ENCODE data around the gene KCNQ2.

The KCNQ2 gene

DNA sequence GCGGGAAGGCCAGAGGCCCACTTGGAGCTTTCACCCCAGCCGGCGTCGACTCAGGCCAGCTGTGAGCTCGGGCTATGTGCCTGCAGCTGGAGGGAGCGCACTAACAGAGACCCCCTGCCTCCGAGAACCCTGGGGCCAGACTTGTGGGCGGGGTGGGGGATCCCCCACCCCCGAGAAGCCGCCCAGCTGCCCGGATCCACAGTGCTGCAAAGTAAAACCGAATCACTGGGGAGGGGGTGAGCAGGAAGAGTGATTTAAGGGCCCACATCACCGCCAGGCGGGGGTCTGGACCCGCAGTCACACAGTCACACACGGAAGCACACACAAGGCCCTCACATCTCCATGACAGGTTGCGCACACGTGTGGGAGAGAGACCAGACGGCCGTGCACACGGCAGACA lies 48.7 kb downstream of the KCNQ2 start:
- Histone ChIP-seq H3K27ac (ENCODE audit: low read length) (no peak overlapping the region), H3K9me3 (ENCODE audit: control insufficient read depth, low read depth, low read length) (no peaks in the 10 kb centered on the region), H3K4me1 (ENCODE audit: control insufficient read depth, low read depth, low read length) (no peaks in the 10 kb centered on the region), H3K27me3 (ENCODE audit: control insufficient read depth, insufficient read depth, low read length) (no peaks in the 10 kb centered on the region), H3K36me3 (ENCODE audit: control insufficient read depth, low read depth, low read length) (no peaks in the 10 kb centered on the region), H3K9ac (ENCODE audit: low read length) (no peak overlapping the region), H3K4me3 (ENCODE audit: low read length) (no peak overlapping the region)

DNA sequence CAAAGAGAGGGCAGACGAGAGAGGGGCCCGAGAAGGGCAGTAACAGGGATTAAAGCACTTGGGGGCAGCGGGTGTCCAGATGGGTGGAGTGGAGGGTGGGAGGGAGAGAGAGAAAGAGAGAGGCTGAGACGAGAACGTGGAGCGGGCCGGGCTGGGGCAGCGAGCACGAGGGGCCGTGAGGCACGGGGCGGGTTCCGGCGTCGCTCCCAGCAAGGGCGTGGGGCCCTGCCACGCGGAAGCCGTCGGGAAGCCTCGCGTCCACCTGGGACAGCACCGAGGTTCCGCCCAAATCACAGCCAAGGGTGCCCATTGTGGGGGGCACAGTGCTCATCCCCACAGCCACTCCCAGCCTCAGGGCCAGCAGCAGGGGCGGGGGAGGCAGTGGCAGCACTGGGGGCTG lies 49.8 kb downstream of the KCNQ2 start:
- H3K4me3 ChIP-seq (ENCODE audit: low read length): no peak overlapping the region
- no peaks in the 10 kb centered on the region for H3K36me3 ChIP-seq (ENCODE audit: control insufficient read depth, low read depth, low read length)
- no peak overlapping the region for H3K9ac ChIP-seq (ENCODE audit: low read length)
- no peaks in the 10 kb centered on the region for H3K27me3 ChIP-seq (ENCODE audit: control insufficient read depth, insufficient read depth, low read length)
- no peak overlapping the region for H3K27ac ChIP-seq (ENCODE audit: low read length)
- no peaks in the 10 kb centered on the region for H3K9me3 ChIP-seq (ENCODE audit: control insufficient read depth, low read depth, low read length)
- H3K4me1 ChIP-seq (ENCODE audit: control insufficient read depth, low read depth, low read length): no peaks in the 10 kb centered on the region

DNA sequence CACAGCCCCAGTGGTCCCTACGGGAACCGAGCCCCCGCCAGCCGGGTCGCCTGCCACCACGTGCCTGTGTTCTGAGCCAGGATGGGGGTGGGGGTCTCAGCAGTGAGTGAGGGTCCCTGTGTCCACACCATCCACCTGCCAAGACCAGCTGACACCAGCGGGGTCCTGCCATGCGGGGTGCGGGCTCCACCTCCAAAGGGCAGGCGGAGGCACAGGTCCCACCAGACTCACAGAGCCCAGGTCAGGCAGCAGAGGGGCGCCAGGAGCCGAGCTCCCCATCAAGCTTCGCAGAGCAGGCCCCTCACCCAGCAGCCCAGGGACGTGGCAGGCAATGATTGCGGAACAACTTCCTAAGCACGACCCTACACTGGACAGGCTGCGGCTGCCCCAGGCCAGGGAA lies 50.5 kb downstream of the KCNQ2 start:
- H3K4me3 ChIP-seq (ENCODE audit: low read length): no peak overlapping the region
- H3K27ac ChIP-seq (ENCODE audit: low read length): no peak overlapping the region
- H3K9me3 ChIP-seq (ENCODE audit: control insufficient read depth, low read depth, low read length): no peaks in the 10 kb centered on the region
- no peaks in the 10 kb centered on the region for H3K36me3 ChIP-seq (ENCODE audit: control insufficient read depth, low read depth, low read length)
- no peaks in the 10 kb centered on the region for H3K4me1 ChIP-seq (ENCODE audit: control insufficient read depth, low read depth, low read length)
- no peak overlapping the region for H3K9ac ChIP-seq (ENCODE audit: low read length)
- H3K27me3 ChIP-seq (ENCODE audit: control insufficient read depth, insufficient read depth, low read length): no peaks in the 10 kb centered on the region

DNA sequence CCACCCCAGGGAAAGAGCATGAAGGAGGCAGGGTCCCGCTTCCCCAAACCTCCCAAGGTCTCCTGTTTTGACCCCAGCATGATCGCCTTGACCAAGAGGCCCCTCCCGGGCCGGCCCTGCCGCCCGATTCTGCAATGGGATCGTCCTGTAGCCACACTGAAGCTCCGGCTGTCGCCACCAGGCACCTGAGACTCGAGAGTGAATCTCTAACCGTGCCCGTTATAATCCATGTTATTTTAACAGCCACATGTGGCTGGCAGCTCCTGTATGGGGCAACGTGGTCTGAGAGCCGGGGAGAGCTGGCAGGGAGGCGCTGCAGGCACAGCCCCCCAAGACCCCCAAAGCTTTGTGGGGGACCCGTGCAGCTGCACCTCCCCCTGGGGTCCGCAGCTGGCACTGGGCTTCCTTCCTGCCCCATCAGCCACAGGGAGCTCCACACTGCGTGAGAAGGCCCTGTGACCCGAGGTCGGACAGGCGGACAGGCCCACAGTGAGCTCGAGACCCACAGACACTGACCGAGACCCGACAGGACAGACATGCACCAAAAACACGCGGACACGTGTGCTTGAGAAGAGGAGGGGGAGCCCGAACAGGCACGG lies 51.3 kb downstream of the KCNQ2 start:
- Histone ChIP-seq H3K27ac (ENCODE audit: low read length) (no peak overlapping the region), H3K4me3 (ENCODE audit: low read length) (no peak overlapping the region), H3K4me1 (ENCODE audit: control insufficient read depth, low read depth, low read length) (no peaks in the 10 kb centered on the region), H3K9me3 (ENCODE audit: control insufficient read depth, low read depth, low read length) (no peaks in the 10 kb centered on the region), H3K36me3 (ENCODE audit: control insufficient read depth, low read depth, low read length) (no peaks in the 10 kb centered on the region), H3K27me3 (ENCODE audit: control insufficient read depth, insufficient read depth, low read length) (no peaks in the 10 kb centered on the region), H3K9ac (ENCODE audit: low read length) (no peak overlapping the region)

DNA sequence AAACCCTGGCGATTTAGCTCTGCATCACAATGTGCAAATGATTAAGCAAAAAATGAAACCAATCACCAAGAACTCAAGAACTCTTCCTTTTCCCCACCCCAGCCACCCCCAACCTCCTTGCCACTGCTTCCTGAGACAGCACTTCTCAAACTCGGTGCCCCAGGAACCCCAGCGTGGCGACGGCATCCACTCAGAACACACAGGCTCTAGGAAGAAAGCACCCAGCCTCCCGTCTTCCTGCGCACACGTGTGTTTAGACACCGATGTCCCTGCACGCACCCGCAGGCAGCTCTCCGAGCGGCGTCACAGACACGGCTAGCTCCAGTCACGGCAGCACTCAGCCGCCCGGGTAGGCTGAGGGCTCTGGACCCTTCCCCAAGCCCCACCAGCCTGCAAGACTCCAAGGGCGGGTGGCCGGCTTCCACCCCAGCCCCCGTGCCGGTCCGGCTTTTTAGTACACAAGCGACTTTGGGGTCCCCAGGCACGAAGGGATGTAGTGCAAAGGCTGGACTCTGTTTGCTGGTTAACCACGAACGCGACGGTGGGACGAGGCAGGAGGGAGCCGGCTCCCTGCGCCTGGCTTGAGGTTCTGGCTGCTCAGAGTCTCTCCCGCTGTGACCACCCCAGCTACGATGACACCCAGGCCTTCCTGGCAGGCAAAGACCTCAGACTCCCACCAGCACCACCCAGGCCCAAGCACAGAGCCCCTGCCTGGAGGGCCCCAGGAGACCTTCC lies 51.9 kb downstream of the KCNQ2 start:
- Histone ChIP-seq H3K27ac (ENCODE audit: low read length) (no peak overlapping the region), H3K4me3 (ENCODE audit: low read length) (no peak overlapping the region), H3K36me3 (ENCODE audit: control insufficient read depth, low read depth, low read length) (no peaks in the 10 kb centered on the region), H3K27me3 (ENCODE audit: control insufficient read depth, insufficient read depth, low read length) (no peaks in the 10 kb centered on the region), H3K9me3 (ENCODE audit: control insufficient read depth, low read depth, low read length) (no peaks in the 10 kb centered on the region), H3K4me1 (ENCODE audit: control insufficient read depth, low read depth, low read length) (no peaks in the 10 kb centered on the region), H3K9ac (ENCODE audit: low read length) (no peak overlapping the region)

DNA sequence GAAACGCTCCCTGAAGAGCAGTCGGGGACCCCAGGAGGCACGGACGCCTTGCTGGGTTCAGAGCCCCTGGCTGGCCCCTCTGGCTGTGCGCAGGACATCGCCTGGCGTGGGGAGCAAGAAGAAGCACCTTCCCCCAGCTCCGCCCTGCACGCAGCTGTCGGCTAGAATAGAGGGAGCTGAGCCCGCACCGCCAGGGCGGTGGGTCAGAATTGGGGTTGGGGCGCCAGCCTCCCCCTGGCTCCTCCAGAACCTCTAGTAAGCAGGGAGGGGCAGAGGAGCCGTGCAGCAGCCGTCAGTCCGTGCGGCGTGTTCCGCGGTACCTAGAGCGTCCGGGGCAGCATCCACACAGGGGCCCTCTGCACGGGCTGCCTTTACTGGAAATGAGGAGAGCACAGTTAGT lies 53.2 kb downstream of the KCNQ2 start:
- Histone ChIP-seq H3K27ac (ENCODE audit: low read length) (no peak overlapping the region), H3K9me3 (ENCODE audit: control insufficient read depth, low read depth, low read length) (no peaks in the 10 kb centered on the region), H3K4me3 (ENCODE audit: low read length) (no peak overlapping the region), H3K4me1 (ENCODE audit: control insufficient read depth, low read depth, low read length) (no peaks in the 10 kb centered on the region), H3K9ac (ENCODE audit: low read length) (no peak overlapping the region), H3K36me3 (ENCODE audit: control insufficient read depth, low read depth, low read length) (no peaks in the 10 kb centered on the region), H3K27me3 (ENCODE audit: control insufficient read depth, insufficient read depth, low read length) (no peaks in the 10 kb centered on the region)

DNA sequence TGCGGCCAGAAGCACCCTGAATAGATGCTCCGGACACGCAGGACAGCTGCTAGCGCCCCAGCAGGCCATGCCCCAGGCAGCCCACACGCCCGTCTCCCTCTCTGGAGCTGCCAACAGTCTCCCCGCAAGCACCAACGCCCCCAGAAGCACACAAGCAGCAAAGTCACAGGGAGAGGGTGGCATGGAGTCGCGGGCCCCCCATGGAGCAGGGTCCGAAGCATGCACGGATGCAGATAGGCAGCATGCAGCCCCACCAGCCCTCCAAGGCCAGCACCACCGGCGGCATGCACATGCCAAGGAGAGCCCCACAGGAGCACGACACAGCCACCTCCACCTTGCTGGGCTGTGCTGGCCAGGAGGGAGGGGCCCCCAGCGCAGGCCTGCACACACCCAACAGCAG lies 53.8 kb downstream of the KCNQ2 start:
- Histone ChIP-seq H3K36me3 (ENCODE audit: control insufficient read depth, low read depth, low read length) (no peaks in the 10 kb centered on the region), H3K27ac (ENCODE audit: low read length) (no peak overlapping the region), H3K27me3 (ENCODE audit: control insufficient read depth, insufficient read depth, low read length) (no peaks in the 10 kb centered on the region), H3K9ac (ENCODE audit: low read length) (no peak overlapping the region), H3K4me1 (ENCODE audit: control insufficient read depth, low read depth, low read length) (no peaks in the 10 kb centered on the region), H3K9me3 (ENCODE audit: control insufficient read depth, low read depth, low read length) (no peaks in the 10 kb centered on the region), H3K4me3 (ENCODE audit: low read length) (no peak overlapping the region)

DNA sequence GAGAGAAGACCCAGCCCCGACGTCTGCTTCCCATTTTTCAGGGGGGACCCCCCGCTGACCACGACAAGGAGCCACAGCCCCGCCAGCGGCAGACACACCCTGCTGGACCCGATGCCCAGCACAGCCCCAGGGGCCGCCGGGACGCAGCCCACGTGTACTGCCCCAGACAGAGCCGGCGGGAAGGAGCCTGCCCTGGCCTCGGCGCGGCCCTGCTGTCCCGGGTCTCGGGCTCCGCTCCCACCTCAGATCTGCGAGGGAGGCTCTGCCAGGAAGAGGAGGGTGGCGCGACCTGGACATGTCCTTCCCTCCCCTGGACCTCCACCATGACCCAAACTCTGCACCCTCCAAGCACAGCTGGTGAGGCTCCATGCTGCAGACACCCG lies 54.7 kb downstream of the KCNQ2 start:
- no peaks in the 10 kb centered on the region for H3K36me3 ChIP-seq (ENCODE audit: control insufficient read depth, low read depth, low read length)
- H3K4me1 ChIP-seq (ENCODE audit: control insufficient read depth, low read depth, low read length): no peaks in the 10 kb centered on the region
- H3K27me3 ChIP-seq (ENCODE audit: control insufficient read depth, insufficient read depth, low read length): no peaks in the 10 kb centered on the region
- no peak overlapping the region for H3K27ac ChIP-seq (ENCODE audit: low read length)
- no peak overlapping the region for H3K9ac ChIP-seq (ENCODE audit: low read length)
- no peak overlapping the region for H3K4me3 ChIP-seq (ENCODE audit: low read length)
- no peaks in the 10 kb centered on the region for H3K9me3 ChIP-seq (ENCODE audit: control insufficient read depth, low read depth, low read length)

DNA sequence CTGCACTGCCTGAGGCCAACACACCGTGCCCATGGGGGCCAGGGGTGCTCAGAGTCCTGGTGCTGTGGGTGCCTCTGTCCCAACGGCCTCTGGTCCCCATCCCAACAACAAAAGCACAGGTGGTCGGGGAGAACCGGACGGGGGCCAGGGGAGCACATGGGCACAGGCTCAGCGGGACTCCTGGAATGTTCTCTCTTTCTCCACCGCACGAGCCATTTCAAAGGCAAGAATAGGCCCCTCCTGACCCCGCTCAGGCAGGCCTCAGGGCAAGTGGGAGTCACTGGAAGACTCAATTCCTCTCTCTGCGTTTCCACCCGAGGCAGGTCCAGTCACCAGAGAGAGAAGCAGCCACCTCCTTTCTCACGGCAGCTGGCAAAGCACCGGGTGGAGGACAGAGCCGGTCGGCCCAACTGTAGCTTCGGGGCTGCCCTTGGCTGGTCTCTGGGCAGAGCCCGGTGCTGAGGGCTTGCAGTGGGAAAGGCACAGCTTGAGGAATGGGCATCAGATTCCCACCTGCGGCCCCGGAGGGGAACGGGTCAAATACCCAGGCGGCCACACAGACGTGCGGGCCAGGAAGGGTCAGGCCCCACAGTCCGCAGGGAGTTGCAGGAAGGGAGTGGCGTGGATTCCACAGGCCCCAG lies 55.2 kb downstream of the KCNQ2 start:
- Histone ChIP-seq H3K4me3 (ENCODE audit: low read length) (no peak overlapping the region), H3K9ac (ENCODE audit: low read length) (no peak overlapping the region), H3K4me1 (ENCODE audit: control insufficient read depth, low read depth, low read length) (no peaks in the 10 kb centered on the region), H3K27ac (ENCODE audit: low read length) (no peak overlapping the region), H3K27me3 (ENCODE audit: control insufficient read depth, insufficient read depth, low read length) (no peaks in the 10 kb centered on the region), H3K9me3 (ENCODE audit: control insufficient read depth, low read depth, low read length) (no peaks in the 10 kb centered on the region), H3K36me3 (ENCODE audit: control insufficient read depth, low read depth, low read length) (no peaks in the 10 kb centered on the region)

DNA sequence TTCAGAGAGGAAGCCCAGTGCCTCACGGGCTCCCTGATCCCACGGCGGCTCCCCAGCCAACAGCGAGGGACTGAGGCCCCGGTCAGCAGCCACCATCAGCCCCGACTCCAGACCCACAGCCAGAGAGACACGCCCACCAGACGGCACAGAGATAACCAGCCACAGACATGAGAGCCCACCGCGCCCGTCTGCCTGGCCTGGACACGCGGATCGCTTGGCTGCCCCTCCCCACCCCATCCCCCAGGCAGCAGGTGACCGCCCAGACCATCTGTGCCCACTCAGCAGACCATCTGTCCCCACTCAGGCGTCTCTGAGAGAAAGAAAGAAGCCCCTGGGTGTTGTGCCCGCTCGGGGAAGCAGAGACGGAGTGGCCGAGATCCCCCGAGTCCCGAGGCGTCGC lies 55.8 kb downstream of the KCNQ2 start:
- Histone ChIP-seq H3K9ac (ENCODE audit: low read length) (no peak overlapping the region), H3K36me3 (ENCODE audit: control insufficient read depth, low read depth, low read length) (no peaks in the 10 kb centered on the region), H3K4me1 (ENCODE audit: control insufficient read depth, low read depth, low read length) (no peaks in the 10 kb centered on the region), H3K4me3 (ENCODE audit: low read length) (no peak overlapping the region), H3K27me3 (ENCODE audit: control insufficient read depth, insufficient read depth, low read length) (no peaks in the 10 kb centered on the region), H3K27ac (ENCODE audit: low read length) (no peak overlapping the region), H3K9me3 (ENCODE audit: control insufficient read depth, low read depth, low read length) (no peaks in the 10 kb centered on the region)

DNA sequence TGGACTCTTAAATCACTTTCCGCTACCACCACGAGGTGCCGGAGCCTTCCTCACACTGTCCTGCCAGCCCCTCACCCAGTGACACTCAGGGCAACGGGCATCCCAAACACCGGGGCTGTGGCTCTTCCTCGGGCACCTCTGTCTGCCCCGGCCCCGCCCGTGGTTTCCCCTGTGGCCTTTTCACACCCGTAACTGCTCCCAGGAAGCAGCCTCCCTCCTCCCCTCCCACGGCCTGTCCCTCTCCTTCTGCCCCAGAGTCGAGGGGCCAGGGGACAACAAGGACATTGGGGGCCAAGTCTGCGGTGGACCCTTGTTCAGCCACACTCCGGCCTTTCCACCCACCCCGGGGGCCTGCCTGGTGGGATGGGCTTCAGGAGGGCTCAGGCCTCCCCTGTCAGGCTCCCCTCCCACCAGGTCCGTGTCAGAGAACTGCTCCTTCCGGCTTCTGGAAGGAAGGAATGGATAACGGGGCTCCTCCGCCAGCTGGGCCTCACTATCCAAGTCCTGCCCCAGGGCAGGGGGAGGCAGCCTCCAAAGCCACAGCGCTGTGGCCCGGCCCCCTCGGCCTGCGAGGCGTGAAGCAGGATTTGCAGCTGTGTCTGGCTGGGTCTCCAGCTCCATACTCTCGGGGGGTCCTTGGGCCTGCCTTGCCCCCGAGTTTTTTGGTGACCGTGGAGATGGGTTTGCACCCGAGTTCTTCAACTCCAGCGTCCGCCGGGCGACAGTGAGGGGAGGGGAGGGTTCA lies 56.6 kb downstream of the KCNQ2 start:
- H3K27me3 ChIP-seq (ENCODE audit: control insufficient read depth, insufficient read depth, low read length): no peaks in the 10 kb centered on the region

More for the DNA sequence above, 56.6 kb downstream of the KCNQ2 start:
- H3K36me3 ChIP-seq (ENCODE audit: control insufficient read depth, low read depth, low read length): no peaks in the 10 kb centered on the region
- no peak overlapping the region for H3K9ac ChIP-seq (ENCODE audit: low read length)
- no peaks in the 10 kb centered on the region for H3K4me1 ChIP-seq (ENCODE audit: control insufficient read depth, low read depth, low read length)
- H3K4me3 ChIP-seq (ENCODE audit: low read length): no peak overlapping the region
- H3K27ac ChIP-seq (ENCODE audit: low read length): no peak overlapping the region
- H3K9me3 ChIP-seq (ENCODE audit: control insufficient read depth, low read depth, low read length): no peaks in the 10 kb centered on the region

Data from iPS-18a (cell line).